NCI-H2029 treated with DMSO at 0.1 percent for 48 hours (cell line): ENCODE results near the gene MYL1.

ENCODE experiments used
- DNase-seq: peaks from one replicate; lab custom pipeline; 2025; lab: John Stamatoyannopoulos, UW

MYL1 gene

GRCh38 chr2:210267698-210268097 is 47.3 kb downstream of the MYL1 start:
- no peak for DNase-seq

- DNase-seq: no peak
These were observed 50.7 kb downstream of the MYL1 start for GRCh38 chr2:210264282-210264681.

GRCh38 chr2:210263841-210264240 is 51.1 kb downstream of the MYL1 start:
- DNase-seq: no peak

DNA sequence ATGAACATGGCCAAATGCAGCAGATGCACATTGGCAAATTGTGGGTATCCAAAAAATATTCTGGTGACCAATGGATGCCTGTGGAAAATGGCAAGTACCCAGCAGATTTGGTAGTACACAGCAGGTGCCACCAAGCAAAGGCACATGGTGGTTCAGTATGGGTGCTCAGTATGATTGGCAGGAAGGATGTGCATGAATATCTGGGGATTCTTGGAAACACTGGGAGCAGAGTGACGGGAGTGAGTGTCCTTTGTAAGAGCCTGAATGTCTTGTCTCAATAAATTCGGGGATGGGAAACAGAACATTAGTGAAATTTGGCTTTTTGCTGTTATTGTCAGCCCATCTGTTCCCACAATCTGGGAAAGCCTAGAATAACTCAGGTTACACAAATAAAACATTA is 52.9 kb downstream of the MYL1 start:
- no peak for DNase-seq

- DNase-seq: no peak
These were observed 55.3 kb downstream of the MYL1 start for GRCh38 chr2:210259687-210260086.

DNA sequence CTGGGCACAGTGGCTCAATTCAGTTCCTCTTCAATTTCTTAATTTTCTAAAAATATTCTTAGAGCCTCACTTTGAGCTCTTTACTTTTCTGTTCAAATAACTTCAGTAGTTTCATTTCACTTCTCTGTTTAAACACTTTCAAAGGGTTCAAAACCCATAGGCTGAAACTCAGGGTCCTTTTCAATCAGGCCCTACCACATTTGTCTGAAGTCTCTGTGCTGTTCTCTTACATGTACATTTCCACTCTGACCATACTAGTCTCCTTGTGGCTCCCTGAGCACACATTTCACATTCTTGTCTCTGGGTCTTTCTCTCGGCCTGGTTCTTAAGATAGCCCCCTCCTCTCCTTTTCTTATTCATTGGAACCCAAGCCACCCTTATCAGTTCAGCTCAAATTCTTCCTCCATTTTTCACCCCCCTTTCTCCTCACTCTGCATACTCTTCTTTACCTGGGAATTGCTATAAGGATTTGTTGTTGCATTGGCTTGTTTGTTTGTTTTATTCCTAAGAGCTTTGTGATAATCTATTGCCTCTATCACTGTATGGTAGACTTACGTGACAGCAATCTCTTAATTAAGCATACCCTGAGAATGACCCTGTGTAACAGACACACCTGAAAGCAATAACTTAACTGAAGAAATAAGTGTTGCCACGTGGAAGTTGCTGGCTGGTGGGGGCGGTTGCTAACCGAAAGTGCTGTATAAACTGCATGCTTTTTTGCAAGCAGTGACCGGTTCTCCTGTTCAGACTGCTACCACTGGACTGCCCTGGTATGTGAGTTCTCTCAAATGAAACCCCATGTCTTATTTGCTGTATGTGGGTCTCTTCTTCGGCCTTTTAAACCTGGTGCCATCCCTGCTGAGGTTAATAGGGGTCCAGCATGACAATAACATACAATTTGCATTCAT is 62.0 kb downstream of the MYL1 start:
- no peak for DNase-seq

DNA sequence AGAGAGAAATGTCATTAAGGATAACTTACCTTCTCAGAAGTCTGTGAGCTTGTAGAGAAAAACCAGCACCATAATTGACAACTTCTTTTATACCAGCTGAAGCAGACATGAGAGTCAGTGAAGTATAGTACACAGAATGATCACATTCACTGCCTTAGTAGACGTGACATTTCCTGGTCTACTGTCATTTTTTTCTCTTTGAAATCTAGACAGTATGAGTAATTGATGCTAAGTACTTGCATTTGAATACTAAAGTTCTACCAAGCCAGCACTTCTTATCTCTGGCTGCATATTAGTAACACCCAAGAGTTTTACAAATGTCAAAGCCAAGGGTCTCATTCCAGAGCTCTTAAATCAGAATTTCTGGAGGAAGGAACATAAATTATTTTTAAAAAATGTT is 64.4 kb downstream of the MYL1 start:
- no peak for DNase-seq
